Retinal pigment epithelial cell (primary cell): ENCODE results near the gene HTR1E.
A peak's percentile ranks its signal among the peaks of the same experiment; 100 is the strongest.
"Not testable (repeated sequence)": the region's sequence is repeated elsewhere in the genome, so short reads cannot be mapped to it uniquely, and the experiment has no call there.

Experiments
- DNase-seq: peaks from one replicate; pipeline ENCODE4 v3.0.0-alpha.2; 2010; ENCODE audit warnings: low read depth
- H3K4me3 ChIP-seq: 2 replicates; pipeline ENCODE4 v1.5.1; 2011; ENCODE audit warnings: mild to moderate bottlenecking, low read length, control low read depth, moderate library complexity
- CTCF ChIP-seq: conservative IDR thresholded peaks from 2 replicates; pipeline ENCODE4 v1.5.1; 2011; ENCODE audit warnings: low read depth, low read length, control low read depth, inconsistent platforms

The HTR1E gene

GRCh38 chr6:86937219-86938079 lies at the start of gene HTR1E:
Gene HTR1E, plus strand, starts transcription at chr6:86937528. Its CDS starts 77,807 bp downstream, at chr6:87015335.
- TF ChIP-seq CTCF, result peak; percentile 81
- DNase-seq, result no peak
- H3K4me3 ChIP-seq, result peak within 1 kb of the TSS; percentile 55

GRCh38 chr6:86888301-86888700 lies 49.0 kb upstream of the HTR1E start:
- no peak for TF ChIP-seq CTCF
- DNase-seq, result no peak
- H3K4me3 ChIP-seq, result no peak overlapping the region

GRCh38 chr6:86897265-86897664 lies 40.1 kb upstream of the HTR1E start:
- not testable (repeated sequence) for H3K4me3 ChIP-seq, DNase-seq

GRCh38 chr6:86913795-86914194 lies 23.5 kb upstream of the HTR1E start:
- DNase-seq, result peak; percentile 61
- no peak overlapping the region for H3K4me3 ChIP-seq
- TF ChIP-seq CTCF, result no peak

- H3K4me3 ChIP-seq, result no peak overlapping the region
- DNase-seq, result no peak
- TF ChIP-seq CTCF, result no peak
Measured at GRCh38 chr6:86916393-86916792, 20.9 kb upstream of the HTR1E start.

GRCh38 chr6:86927138-86927537 lies 10.2 kb upstream of the HTR1E start:
- DNase-seq, H3K4me3 ChIP-seq: not testable (repeated sequence)

- not testable (repeated sequence) for H3K4me3 ChIP-seq, DNase-seq
Measured at GRCh38 chr6:86927859-86928258, 9.5 kb upstream of the HTR1E start.

- H3K4me3 ChIP-seq, result no peak overlapping the region
- no peak for DNase-seq
- no peak for TF ChIP-seq CTCF
Measured at GRCh38 chr6:86934365-86934764, 3.0 kb upstream of the HTR1E start.

GRCh38 chr6:86936834-86937218 lies 502 bp upstream of the HTR1E start:
- peak overlapping the region; percentile 55 for H3K4me3 ChIP-seq
- TF ChIP-seq CTCF, result no peak
- DNase-seq, result no peak
